Measurements from ENCODE around the gene AHR. TPM values are rescaled to one million over a fixed set of nuclear protein-coding genes. Genes with fewer than 3 reads are reported as not detected.

AHR gene
- total and polyA plus RNA-seq, 2 donors (not counting 1 experiment from before 2014, with no cell fraction given): 4.8 to 11.2 TPM

DNA sequence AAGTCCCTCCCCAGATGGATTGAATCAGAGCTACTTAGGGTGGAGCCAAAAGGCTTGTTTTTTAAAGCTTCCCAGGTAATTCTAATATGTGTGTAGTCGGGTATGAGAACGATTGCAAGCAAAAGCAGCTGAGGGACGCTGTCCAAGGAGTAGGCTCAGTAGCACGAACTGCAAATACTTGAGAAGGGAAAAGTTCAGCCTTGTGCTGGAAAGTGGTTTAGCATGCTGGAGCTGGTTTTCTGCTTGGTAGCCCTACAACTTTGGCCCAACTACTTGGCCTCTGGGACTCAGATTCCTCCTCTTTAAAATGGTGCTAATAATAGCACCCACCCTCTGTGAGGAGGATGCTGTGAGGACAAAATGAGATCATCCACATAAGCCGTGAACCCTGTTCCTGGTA, 76.2 kb downstream of the AHR start:
- Histone ChIP-seq H3K4me3 (ENCODE audit: control extremely low read depth in 1 of 5, extremely low read depth in 1 of 5, insufficient read depth in 1 of 5, low read depth in 2 of 5, low read length in 4 of 5) (no peak overlapping the region), H3K27ac (ENCODE audit: low read length in 2 of 2) (no peak overlapping the region), H3K36me3 (replicated peaks in 1 of 2; ENCODE audit: control extremely low read depth in 1 of 2, control insufficient read depth in 1 of 2, extremely low read depth in 1 of 2, insufficient read depth in 2 of 2, low read length in 1 of 2) (no peaks in the 10 kb centered on the region), H3K79me2 (ENCODE audit: control insufficient read depth, insufficient read depth, low read length) (no peaks in the 10 kb centered on the region), H3K4me2 (replicated peaks; ENCODE audit: low read depth, low read length, poor library complexity, severe bottlenecking) (no peak overlapping the region), H3K9me3 (ENCODE audit: control extremely low read depth in 1 of 3, control insufficient read depth in 2 of 3, insufficient read depth in 1 of 3, low read length in 2 of 3) (no peaks in the 10 kb centered on the region), H3K4me1 (ENCODE audit: control insufficient read depth in 2 of 2, insufficient read depth in 2 of 2, low read length in 2 of 2) (no peaks in the 10 kb centered on the region), H3K9ac (ENCODE audit: low read length) (no peak overlapping the region), H3K27me3 (replicated peaks in 1 of 4; ENCODE audit: control extremely low read depth in 1 of 4, control insufficient read depth in 3 of 4, insufficient read depth in 4 of 4, low read length in 3 of 4) (no peaks in the 10 kb centered on the region), H4K20me1 (ENCODE audit: control insufficient read depth, insufficient read depth, low read length, poor library complexity, severe bottlenecking) (no peaks in the 10 kb centered on the region), H2AFZ (ENCODE audit: insufficient read depth, low read depth, low read length, poor library complexity, severe bottlenecking) (no peak overlapping the region)
- ATAC-seq (ENCODE audit: low read depth) (no peak), DNase-seq (no peak)
- Mint-ChIP-seq H3K4me1 (no peaks in the 10 kb centered on the region), H3K4me3 (no peak overlapping the region), H3K27me3 (no peaks in the 10 kb centered on the region), H3K9me3 (ENCODE audit: insufficient read depth) (no peaks in the 10 kb centered on the region), H3K27ac (no peak overlapping the region)
- ChIA-PET POLR2A (no interaction called here), CTCF (no interaction called here)
- intact Hi-C loops (cut with micrococcal nuclease): no loop called here
- WGBS (ENCODE audit: insufficient coverage): 98% methylated on average over 5 of the region's 5 CpGs
- TF ChIP-seq, protein P1, sequence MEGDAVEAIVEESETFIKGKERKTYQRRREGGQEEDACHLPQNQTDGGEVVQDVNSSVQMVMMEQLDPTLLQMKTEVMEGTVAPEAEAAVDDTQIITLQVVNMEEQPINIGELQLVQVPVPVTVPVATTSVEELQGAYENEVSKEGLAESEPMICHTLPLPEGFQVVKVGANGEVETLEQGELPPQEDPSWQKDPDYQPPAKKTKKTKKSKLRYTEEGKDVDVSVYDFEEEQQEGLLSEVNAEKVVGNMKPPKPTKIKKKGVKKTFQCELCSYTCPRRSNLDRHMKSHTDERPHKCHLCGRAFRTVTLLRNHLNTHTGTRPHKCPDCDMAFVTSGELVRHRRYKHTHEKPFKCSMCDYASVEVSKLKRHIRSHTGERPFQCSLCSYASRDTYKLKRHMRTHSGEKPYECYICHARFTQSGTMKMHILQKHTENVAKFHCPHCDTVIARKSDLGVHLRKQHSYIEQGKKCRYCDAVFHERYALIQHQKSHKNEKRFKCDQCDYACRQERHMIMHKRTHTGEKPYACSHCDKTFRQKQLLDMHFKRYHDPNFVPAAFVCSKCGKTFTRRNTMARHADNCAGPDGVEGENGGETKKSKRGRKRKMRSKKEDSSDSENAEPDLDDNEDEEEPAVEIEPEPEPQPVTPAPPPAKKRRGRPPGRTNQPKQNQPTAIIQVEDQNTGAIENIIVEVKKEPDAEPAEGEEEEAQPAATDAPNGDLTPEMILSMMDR (IDR thresholded peaks at IDR 0.05): no peak
- TF ChIP-seq EZH2 (IDR thresholded peaks at IDR 0.05; ENCODE audit: borderline replicate concordance, insufficient read depth, low read depth, low read length, poor library complexity, severe bottlenecking): no peak

DNA sequence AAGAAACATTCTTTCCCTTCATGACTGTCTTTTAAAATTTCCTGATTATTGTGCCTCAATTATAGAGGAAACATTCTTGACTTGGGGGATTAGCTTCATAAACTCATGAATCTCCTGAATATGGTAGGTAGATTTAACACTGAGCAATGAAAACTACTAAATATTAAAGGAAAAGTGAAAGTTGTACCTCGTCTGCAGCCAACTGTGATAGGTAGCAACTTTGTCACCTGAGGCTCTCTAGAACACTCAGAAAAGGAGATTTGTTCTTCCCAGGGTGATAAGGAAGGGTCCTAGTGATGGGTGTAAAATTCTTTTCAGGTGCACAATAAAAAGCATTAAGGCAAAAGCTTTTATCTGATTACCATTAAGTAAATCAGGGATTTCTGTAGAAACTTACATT, 78.1 kb downstream of the AHR start:
- intact Hi-C loops (cut with micrococcal nuclease): no loop called here
- H4K20me1 ChIP-seq (ENCODE audit: control insufficient read depth, insufficient read depth, low read length, poor library complexity, severe bottlenecking): no peaks in the 10 kb centered on the region
- H3K36me3 ChIP-seq (replicated peaks in 1 of 2; ENCODE audit: control extremely low read depth in 1 of 2, control insufficient read depth in 1 of 2, extremely low read depth in 1 of 2, insufficient read depth in 2 of 2, low read length in 1 of 2): no peaks in the 10 kb centered on the region
- H3K27me3 ChIP-seq (replicated peaks in 1 of 4; ENCODE audit: control extremely low read depth in 1 of 4, control insufficient read depth in 3 of 4, insufficient read depth in 4 of 4, low read length in 3 of 4): no peaks in the 10 kb centered on the region
- H3K9me3 Mint-ChIP-seq (ENCODE audit: insufficient read depth): no peaks in the 10 kb centered on the region
- ATAC-seq (ENCODE audit: low read depth) (no peak), DNase-seq (no peak)
- ChIA-PET CTCF (interaction anchor here (1.0 kb wide), 2 partner anchors 13 to 14 kb away, joined by 3 read pairs; no protein-coding TSS in a partner anchor), POLR2A (no interaction called here)
- no peaks in the 10 kb centered on the region for H3K9me3 ChIP-seq (ENCODE audit: control extremely low read depth in 1 of 3, control insufficient read depth in 2 of 3, insufficient read depth in 1 of 3, low read length in 2 of 3)
- no peak overlapping the region for H3K4me3 Mint-ChIP-seq
- no peak overlapping the region for H3K4me3 ChIP-seq (ENCODE audit: control extremely low read depth in 1 of 5, extremely low read depth in 1 of 5, insufficient read depth in 1 of 5, low read depth in 2 of 5, low read length in 4 of 5)
- H2AFZ ChIP-seq (ENCODE audit: insufficient read depth, low read depth, low read length, poor library complexity, severe bottlenecking): no peak overlapping the region
- TF ChIP-seq, protein P1 (IDR thresholded peaks at IDR 0.05): no peak
- TF ChIP-seq EZH2 (IDR thresholded peaks at IDR 0.05; ENCODE audit: borderline replicate concordance, insufficient read depth, low read depth, low read length, poor library complexity, severe bottlenecking): no peak
- H3K79me2 ChIP-seq (ENCODE audit: control insufficient read depth, insufficient read depth, low read length): no peaks in the 10 kb centered on the region
- H3K27me3 Mint-ChIP-seq: no peaks in the 10 kb centered on the region
- no peak overlapping the region for H3K27ac Mint-ChIP-seq
- H3K4me2 ChIP-seq (replicated peaks; ENCODE audit: low read depth, low read length, poor library complexity, severe bottlenecking): no peak overlapping the region
- no peaks in the 10 kb centered on the region for H3K4me1 Mint-ChIP-seq
- H3K9ac ChIP-seq (ENCODE audit: low read length): no peak overlapping the region
- no peaks in the 10 kb centered on the region for H3K4me1 ChIP-seq (ENCODE audit: control insufficient read depth in 2 of 2, insufficient read depth in 2 of 2, low read length in 2 of 2)
- no peak overlapping the region for H3K27ac ChIP-seq (ENCODE audit: low read length in 2 of 2)
- WGBS (ENCODE audit: insufficient coverage): no CpG with 5 or more reads among the region's 1 CpG
